ENCODE results near the gene GPC6.

GPC6 gene

DNA sequence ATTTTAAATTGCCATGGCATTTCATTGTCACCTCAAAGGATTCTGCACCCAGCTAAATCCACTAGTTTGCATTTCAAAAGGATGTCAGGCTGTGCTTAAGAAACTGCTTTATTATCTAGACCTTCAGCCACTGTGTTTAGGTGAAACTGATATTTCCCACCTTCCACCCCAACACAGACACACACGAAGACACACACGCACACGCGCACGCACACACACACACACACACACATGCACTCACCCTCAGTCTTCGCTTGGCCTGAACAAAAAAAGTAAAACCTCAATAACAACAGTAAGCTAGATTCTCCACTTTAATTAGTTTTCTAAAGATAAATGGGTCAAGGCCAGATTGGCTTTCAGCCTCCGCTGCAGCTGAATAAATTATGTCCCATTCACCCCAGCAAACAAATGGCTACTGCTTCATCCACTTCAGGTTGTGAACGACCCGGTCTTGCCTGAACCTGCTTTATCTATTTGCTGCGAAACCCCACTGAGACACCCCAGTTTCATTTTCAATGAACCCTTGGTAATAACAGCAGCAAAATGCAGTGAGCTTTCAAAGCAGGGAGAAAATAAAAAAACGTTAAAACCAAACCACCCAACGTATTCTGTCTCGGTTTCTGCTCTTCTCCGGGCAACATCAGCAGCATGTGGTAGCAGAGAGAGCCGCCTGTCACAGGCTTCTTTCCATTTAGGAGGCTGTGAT lies 1086.1 kb downstream of the GPC6 start:
- peaks cover 21% of the 10 kb centered on the region for H3K4me1 ChIP-seq (ENCODE audit: low read length)
- H3K36me3 ChIP-seq (replicated peaks; ENCODE audit: insufficient read depth, low read length), result no peaks in the 10 kb centered on the region
- no peaks in the 10 kb centered on the region for H3K9me3 ChIP-seq (replicated peaks; ENCODE audit: insufficient read depth, low read length)
- no peak overlapping the region for H3K9ac ChIP-seq (ENCODE audit: low read length)
- no peaks in the 10 kb centered on the region for H3K27me3 ChIP-seq (replicated peaks; ENCODE audit: insufficient read depth, low read length)
- no peaks in the 10 kb centered on the region for H4K20me1 ChIP-seq (ENCODE audit: insufficient read depth, low read length)
- TF ChIP-seq EZH2phosphoT487 (IDR thresholded peaks at IDR 0.05; ENCODE audit: low read length), result no peak
- DNase-seq, result peak; percentile 84
- H2AFZ ChIP-seq (ENCODE audit: low read length), result no peak overlapping the region; the same call in 1 of the 2 replicates
- H3K79me2 ChIP-seq (ENCODE audit: low read length), result no peaks in the 10 kb centered on the region
- peaks cover 16% of the 10 kb centered on the region for H3F3A ChIP-seq (ENCODE audit: insufficient read depth, low read length)
- peak overlapping the region; percentile 55; the same call in 1 of the 2 replicates for H3K27ac ChIP-seq (ENCODE audit: low read length)
- H3K9me2 ChIP-seq (replicated peaks; ENCODE audit: insufficient read depth, low read length), result no peaks in the 10 kb centered on the region
- H3K4me3 ChIP-seq (ENCODE audit: low read length), result 0 out of 2 replicates have a peak overlapping the region, but pooled peaks have one; percentile 10
- peak overlapping the region; percentile 53 for H3K4me2 ChIP-seq (ENCODE audit: low read depth, low read length)

DNA sequence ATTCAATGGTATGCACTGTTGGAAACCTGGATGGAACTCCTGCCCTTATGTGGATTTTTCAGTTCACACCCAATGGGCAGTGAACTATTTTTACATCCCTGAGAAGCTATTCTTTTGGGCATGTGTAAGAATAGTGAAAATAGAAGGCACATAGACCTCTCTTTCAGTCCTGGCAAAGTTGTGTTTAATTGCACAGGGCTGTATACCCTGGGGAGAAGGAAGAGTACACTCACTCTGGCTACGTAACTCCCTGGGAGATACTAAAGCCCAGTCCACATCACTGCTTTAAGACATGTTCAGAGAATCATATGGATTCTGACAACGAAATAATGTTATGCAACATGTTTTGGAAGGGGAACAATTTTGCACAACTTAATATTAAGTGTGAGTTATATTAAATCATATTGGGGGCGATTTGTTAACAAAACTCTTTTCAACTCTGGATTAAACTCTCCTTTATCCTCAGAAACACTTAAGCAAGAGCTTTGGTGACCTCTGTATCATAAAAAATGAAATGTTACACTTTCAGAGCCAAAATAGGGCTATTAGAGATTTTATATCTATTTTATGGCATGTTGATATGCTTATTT lies 1086.8 kb downstream of the GPC6 start:
- no peak for DNase-seq

DNA sequence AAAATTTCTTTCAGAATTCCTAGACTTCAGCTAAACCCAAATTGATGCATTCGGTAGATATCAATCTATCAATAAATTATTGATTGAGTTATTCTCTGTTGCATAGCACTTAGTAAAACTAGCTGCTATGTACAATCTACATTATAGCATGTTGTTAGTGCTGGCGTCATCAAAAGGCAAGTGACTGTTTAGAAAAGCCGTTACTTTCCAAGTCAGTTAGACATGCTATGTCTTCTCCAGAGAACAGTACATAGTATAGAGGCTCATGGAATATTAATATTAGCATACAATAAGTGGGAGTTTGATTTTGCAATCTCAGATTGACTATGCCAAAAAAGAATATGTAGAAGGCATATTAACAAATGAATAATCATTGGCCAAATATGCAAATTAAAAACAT lies 1087.3 kb downstream of the GPC6 start:
- no peak overlapping the region for H3K27ac ChIP-seq (ENCODE audit: low read length)
- TF ChIP-seq, protein P1, sequence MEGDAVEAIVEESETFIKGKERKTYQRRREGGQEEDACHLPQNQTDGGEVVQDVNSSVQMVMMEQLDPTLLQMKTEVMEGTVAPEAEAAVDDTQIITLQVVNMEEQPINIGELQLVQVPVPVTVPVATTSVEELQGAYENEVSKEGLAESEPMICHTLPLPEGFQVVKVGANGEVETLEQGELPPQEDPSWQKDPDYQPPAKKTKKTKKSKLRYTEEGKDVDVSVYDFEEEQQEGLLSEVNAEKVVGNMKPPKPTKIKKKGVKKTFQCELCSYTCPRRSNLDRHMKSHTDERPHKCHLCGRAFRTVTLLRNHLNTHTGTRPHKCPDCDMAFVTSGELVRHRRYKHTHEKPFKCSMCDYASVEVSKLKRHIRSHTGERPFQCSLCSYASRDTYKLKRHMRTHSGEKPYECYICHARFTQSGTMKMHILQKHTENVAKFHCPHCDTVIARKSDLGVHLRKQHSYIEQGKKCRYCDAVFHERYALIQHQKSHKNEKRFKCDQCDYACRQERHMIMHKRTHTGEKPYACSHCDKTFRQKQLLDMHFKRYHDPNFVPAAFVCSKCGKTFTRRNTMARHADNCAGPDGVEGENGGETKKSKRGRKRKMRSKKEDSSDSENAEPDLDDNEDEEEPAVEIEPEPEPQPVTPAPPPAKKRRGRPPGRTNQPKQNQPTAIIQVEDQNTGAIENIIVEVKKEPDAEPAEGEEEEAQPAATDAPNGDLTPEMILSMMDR (IDR thresholded peaks at IDR 0.05; ENCODE audit: low read length), result no peak
- TF ChIP-seq EZH2phosphoT487 (IDR thresholded peaks at IDR 0.05; ENCODE audit: low read length), result no peak
- no peak for TF ChIP-seq EZH2 (optimal IDR thresholded peaks at IDR 0.05; ENCODE audit: low read depth, low read length)
- no peaks in the 10 kb centered on the region for H4K20me1 ChIP-seq (ENCODE audit: insufficient read depth, low read length)
- no peaks in the 10 kb centered on the region for H3K9me3 ChIP-seq (replicated peaks; ENCODE audit: insufficient read depth, low read length)
- H3K36me3 ChIP-seq (replicated peaks; ENCODE audit: insufficient read depth, low read length), result no peaks in the 10 kb centered on the region
- no peak for DNase-seq
- no peak overlapping the region for H3K9ac ChIP-seq (ENCODE audit: low read length)
- no peak overlapping the region for H2AFZ ChIP-seq (ENCODE audit: low read length)
- H3K27me3 ChIP-seq (replicated peaks; ENCODE audit: insufficient read depth, low read length), result no peaks in the 10 kb centered on the region
- H3K4me3 ChIP-seq (ENCODE audit: low read length), result no peak overlapping the region
- peak overlapping the region; percentile 53; the same call in 1 of the 2 replicates for H3K4me2 ChIP-seq (ENCODE audit: low read depth, low read length)
- peaks cover 27% of the 10 kb centered on the region for H3K4me1 ChIP-seq (ENCODE audit: low read length)
- H3K79me2 ChIP-seq (ENCODE audit: low read length), result no peaks in the 10 kb centered on the region
- peaks cover 20% of the 10 kb centered on the region for H3F3A ChIP-seq (ENCODE audit: insufficient read depth, low read length)
- no peaks in the 10 kb centered on the region for H3K9me2 ChIP-seq (replicated peaks; ENCODE audit: insufficient read depth, low read length)

More for the DNA sequence above, 1086.8 kb downstream of the GPC6 start:
- Histone ChIP-seq H3K9me2 (replicated peaks; ENCODE audit: insufficient read depth, low read length) (no peaks in the 10 kb centered on the region), H3K4me1 (ENCODE audit: low read length) (peaks cover 27% of the 10 kb centered on the region), H3K9me3 (replicated peaks; ENCODE audit: insufficient read depth, low read length) (no peaks in the 10 kb centered on the region), H3F3A (ENCODE audit: insufficient read depth, low read length) (peaks cover 19% of the 10 kb centered on the region), H3K9ac (ENCODE audit: low read length) (no peak overlapping the region), H2AFZ (ENCODE audit: low read length) (no peak overlapping the region), H3K79me2 (ENCODE audit: low read length) (no peaks in the 10 kb centered on the region), H3K4me3 (ENCODE audit: low read length) (no peak overlapping the region), H3K36me3 (replicated peaks; ENCODE audit: insufficient read depth, low read length) (no peaks in the 10 kb centered on the region), H3K27ac (ENCODE audit: low read length) (peak overlapping the region; percentile 55; the same call in 1 of the 2 replicates), H4K20me1 (ENCODE audit: insufficient read depth, low read length) (no peaks in the 10 kb centered on the region), H3K27me3 (replicated peaks; ENCODE audit: insufficient read depth, low read length) (no peaks in the 10 kb centered on the region), H3K4me2 (ENCODE audit: low read depth, low read length) (peak overlapping the region; percentile 53)
- TF ChIP-seq, protein P1 (IDR thresholded peaks at IDR 0.05; ENCODE audit: low read length), result no peak
- TF ChIP-seq EZH2 (optimal IDR thresholded peaks at IDR 0.05; ENCODE audit: low read depth, low read length), result no peak
- TF ChIP-seq EZH2phosphoT487 (IDR thresholded peaks at IDR 0.05; ENCODE audit: low read length), result no peak

DNA sequence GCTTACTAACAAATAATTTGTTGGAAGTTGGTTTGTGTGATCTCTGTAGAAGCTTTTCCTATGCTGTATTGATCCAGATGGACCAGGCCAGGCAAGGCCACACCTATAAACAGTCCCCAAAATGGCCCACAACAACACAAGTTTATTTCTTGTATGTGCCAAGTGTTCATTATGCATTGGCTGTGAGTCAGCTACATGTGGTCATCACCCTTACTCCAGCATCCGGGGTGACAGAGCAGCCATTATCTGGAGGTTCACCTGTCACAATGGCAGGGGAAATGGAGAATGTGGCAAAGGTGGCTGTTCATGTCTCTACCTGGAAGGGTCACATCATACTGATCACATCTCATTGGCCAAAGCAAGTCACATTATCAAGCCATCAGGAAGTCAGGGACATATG lies 1088.6 kb downstream of the GPC6 start:
- TF ChIP-seq EZH2 (optimal IDR thresholded peaks at IDR 0.05; ENCODE audit: low read depth, low read length) (no peak), EZH2phosphoT487 (IDR thresholded peaks at IDR 0.05; ENCODE audit: low read length) (no peak)
- TF ChIP-seq, protein P1 (IDR thresholded peaks at IDR 0.05; ENCODE audit: low read length), result no peak
- Histone ChIP-seq H3K36me3 (replicated peaks; ENCODE audit: insufficient read depth, low read length) (no peaks in the 10 kb centered on the region), H3K4me3 (ENCODE audit: low read length) (no peak overlapping the region), H3K4me1 (ENCODE audit: low read length) (peaks cover 27% of the 10 kb centered on the region), H3F3A (ENCODE audit: insufficient read depth, low read length) (peaks cover 20% of the 10 kb centered on the region), H3K27me3 (replicated peaks; ENCODE audit: insufficient read depth, low read length) (no peaks in the 10 kb centered on the region), H3K9ac (ENCODE audit: low read length) (no peak overlapping the region), H3K79me2 (ENCODE audit: low read length) (no peaks in the 10 kb centered on the region), H3K27ac (ENCODE audit: low read length) (no peak overlapping the region), H3K9me3 (replicated peaks; ENCODE audit: insufficient read depth, low read length) (no peaks in the 10 kb centered on the region), H3K4me2 (ENCODE audit: low read depth, low read length) (no peak overlapping the region), H3K9me2 (replicated peaks; ENCODE audit: insufficient read depth, low read length) (no peaks in the 10 kb centered on the region), H2AFZ (ENCODE audit: low read length) (no peak overlapping the region), H4K20me1 (ENCODE audit: insufficient read depth, low read length) (no peaks in the 10 kb centered on the region)
- no peak for DNase-seq
